Coronary artery (tissue), 2 donors: Measurements from ENCODE around the gene PTGER4.

Experiments used
- DNase-seq: peaks from one replicate; pipeline ENCODE4 v3.0.0-alpha.2; 2017; ENCODE audit warnings: low spot score
- H3K27ac ChIP-seq, 2 donors: fragments of 200-600 bp; sonication (generic); one replicate each; pipeline ENCODE4 v1.5.1; 2016 to 2019
- H3K4me3 ChIP-seq: fragments of 200-600 bp; sonication (generic); 2 replicates; pipeline ENCODE4 v1.5.1; 2016; ENCODE audit warnings: mild to moderate bottlenecking, moderate library complexity
- TF ChIP-seq, protein P1 (sequence below): fragments of 200-600 bp; sonication (generic); IDR thresholded peaks from one replicate; pipeline ENCODE4 v1.5.1; 2019; ENCODE audit warnings: antibody characterized with exemption

PTGER4 gene

DNA sequence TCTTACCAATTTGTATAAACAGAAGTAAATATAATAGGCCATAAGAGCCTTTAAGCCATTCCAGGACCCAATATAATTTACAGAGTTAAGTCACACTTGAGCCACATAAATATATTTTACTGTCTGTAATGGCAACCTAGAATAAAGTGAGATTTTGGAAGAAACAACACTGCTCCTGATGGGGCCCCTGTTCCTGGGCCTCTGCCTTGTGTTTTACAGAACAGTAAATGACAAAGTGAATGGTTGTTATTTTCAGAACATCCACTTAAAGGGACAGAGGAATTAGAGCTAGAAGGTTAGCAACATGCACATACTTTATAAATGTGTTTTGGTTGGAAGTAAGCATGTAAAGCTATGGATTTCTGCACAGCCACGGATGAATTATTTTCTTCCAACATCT, 3.6 kb downstream of the PTGER4 start:
- DNase-seq, result no peak
- Histone ChIP-seq H3K27ac (peak overlapping the region; percentile 1 to 20), H3K4me3 (peak overlapping the region; percentile 70)
- TF ChIP-seq, protein P1, sequence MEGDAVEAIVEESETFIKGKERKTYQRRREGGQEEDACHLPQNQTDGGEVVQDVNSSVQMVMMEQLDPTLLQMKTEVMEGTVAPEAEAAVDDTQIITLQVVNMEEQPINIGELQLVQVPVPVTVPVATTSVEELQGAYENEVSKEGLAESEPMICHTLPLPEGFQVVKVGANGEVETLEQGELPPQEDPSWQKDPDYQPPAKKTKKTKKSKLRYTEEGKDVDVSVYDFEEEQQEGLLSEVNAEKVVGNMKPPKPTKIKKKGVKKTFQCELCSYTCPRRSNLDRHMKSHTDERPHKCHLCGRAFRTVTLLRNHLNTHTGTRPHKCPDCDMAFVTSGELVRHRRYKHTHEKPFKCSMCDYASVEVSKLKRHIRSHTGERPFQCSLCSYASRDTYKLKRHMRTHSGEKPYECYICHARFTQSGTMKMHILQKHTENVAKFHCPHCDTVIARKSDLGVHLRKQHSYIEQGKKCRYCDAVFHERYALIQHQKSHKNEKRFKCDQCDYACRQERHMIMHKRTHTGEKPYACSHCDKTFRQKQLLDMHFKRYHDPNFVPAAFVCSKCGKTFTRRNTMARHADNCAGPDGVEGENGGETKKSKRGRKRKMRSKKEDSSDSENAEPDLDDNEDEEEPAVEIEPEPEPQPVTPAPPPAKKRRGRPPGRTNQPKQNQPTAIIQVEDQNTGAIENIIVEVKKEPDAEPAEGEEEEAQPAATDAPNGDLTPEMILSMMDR, result no peak

DNA sequence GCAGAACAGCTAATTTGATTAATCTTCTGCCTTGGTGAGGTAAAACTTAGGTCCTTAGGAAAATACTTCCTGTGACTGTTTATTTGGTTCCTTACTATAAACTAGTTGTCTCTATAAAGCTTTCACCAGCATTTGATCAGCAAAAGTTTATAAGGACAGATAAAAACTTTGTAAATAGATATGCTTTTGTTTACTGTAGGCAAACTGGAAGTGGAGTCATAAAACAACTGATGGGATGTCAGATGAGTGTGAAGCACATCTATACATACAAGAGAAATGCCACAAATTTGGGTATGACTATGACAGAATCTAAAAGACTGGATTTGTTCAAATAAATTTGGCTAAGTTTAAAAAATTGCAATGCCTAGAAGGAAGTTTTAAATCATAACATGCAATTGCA, 5.5 kb downstream of the PTGER4 start:
- DNase-seq, result no peak
- TF ChIP-seq, protein P1, result no peak
- Histone ChIP-seq H3K27ac (no peak overlapping the region), H3K4me3 (peak overlapping the region; percentile 12)

DNA sequence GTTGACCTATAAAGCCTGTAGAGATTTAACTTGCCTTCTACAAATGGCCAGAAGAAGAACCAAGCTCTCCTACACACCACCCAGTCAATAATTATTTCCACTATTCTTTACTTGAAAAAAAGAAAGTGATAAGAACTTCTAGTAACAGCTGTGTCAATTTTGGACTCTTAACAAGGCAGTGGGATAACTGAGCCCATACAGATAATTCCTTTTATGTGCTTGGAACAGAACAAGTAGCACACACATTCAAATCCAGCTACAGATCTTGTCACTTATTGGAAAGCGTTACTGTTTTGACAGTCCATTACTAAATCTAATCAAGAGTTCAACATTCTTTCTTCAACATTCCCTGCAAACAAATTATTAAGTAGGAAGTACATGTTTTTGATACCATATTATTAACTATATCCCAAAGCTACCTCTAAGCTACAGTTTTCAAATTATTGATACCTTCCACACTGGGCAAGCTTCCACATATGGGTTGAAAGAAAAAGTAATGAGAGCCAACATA, 6.3 kb downstream of the PTGER4 start:
- no peak overlapping the region for H3K4me3 ChIP-seq
- H3K27ac ChIP-seq, result no peak overlapping the region
- TF ChIP-seq, protein P1, result no peak
- DNase-seq, result no peak

DNA sequence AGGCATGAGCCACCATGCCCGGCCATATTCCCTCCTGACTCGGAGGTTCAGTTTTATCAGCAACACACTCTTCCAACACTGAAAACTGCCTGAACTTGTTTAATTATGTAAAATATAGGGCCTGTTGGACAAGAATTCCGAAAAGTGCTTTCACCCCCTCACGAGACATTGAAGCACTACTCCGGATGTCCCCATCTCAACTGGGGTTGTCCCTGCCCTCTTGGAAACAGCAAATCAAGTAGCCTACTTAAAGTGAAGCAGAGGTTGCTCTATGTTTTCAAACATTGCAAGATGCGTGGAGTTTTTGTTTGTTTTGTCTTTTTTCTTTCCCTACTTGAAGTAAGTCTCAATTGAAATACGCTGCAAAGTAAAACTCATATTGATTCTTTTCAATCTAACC, 7.6 kb downstream of the PTGER4 start:
- peak overlapping the region in 1 of 2 donors; percentile 8 for H3K27ac ChIP-seq
- TF ChIP-seq, protein P1, result no peak
- no peak for DNase-seq
- H3K4me3 ChIP-seq, result no peak overlapping the region

DNA sequence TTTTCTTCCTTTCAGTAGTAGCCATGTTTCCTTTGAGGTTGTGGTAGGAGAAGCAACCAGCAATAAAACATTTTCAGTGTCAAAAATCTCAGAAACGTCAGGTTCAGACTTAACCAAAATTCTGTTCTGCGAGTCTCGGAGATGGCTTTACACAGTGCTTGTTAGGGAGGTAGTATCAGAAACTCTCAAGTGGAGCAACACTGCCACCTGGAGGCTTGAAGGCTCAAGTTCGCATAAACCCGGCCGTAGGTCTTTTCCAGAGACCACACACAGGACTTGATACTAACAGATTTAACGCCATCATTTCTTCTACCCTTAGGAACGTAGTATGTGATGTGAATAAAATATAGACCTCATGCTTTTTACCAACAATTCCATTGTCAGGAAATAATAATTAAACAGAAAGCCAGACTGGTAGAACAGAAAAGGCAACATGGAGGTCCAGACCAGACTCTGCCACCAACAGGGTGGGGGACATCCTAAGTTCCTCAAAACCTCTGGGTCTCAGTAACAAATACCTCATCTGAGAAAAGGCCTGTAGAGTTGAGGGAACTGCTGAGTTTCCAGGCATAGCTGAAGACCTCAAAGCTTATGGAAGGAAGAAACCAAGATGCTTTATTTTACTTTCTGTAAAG, 8.5 kb downstream of the PTGER4 start:
- Histone ChIP-seq H3K4me3 (peak overlapping the region; percentile 5), H3K27ac (no peak overlapping the region)
- TF ChIP-seq, protein P1, result peak; percentile 45
- DNase-seq, result peak; percentile 81

DNA sequence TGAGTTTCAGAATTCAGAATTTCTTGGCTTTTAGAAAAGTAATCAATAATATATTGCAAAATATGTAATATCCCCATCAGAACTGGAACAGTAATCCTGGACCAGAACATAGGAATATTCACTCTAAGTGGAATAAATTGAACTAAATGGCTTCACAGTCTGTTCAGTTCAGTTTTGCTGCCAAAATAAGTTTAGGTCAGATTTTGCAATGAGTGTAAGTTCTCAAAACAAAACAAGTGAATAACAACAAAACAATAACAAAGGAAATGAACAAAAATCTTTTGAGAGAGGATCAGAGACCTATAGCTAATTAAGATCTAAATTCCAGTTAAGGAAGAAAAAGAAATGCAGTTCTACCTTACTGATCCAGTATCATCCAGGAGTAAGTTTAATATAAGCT, 9.3 kb downstream of the PTGER4 start:
- Histone ChIP-seq H3K4me3 (no peak overlapping the region), H3K27ac (no peak overlapping the region)
- no peak for DNase-seq
- TF ChIP-seq, protein P1, result no peak

DNA sequence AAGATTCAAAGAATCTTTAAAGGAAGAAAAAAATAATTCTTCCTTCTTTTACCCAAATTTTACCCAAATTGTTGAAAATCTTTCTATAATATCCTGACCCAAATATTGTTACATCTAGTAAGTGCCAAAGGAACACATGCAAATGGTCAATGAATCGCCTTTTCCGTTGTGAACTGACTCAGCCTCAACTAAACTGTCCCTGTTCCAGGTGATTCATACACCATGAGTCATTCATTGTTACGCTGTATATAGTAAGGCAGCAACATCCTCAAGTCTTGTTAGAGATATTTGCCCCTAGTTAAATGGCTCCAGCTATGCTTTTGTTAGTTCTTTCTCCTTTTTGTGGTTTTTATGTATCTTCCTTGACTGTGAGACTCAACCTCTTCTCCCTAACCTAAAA, 9.7 kb downstream of the PTGER4 start:
- H3K4me3 ChIP-seq, result no peak overlapping the region
- no peak for DNase-seq
- no peak overlapping the region for H3K27ac ChIP-seq
- TF ChIP-seq, protein P1, result no peak
